Esophagus muscularis mucosa (tissue), 4 donors: ENCODE measurements around the gene ANGPT4. TPM values are rescaled to one million over a fixed set of nuclear protein-coding genes. Genes with fewer than 3 reads are reported as not detected.

Experiments used
- DNase-seq: peaks from one replicate; pipeline ENCODE4 v3.0.0-alpha.2; 2017; ENCODE audit errors: extremely low spot score
- H3K27ac ChIP-seq, 4 donors: fragments of 200-600 bp; sonication (generic); replicated peaks in 1 of 4; 1 replicate in 3 of 4; 2 replicates in 1 of 4; pipeline ENCODE4 v1.5.1; 2016 to 2019; ENCODE audit warnings: mild to moderate bottlenecking in 1 of 4
- H3K27me3 ChIP-seq, 4 donors: fragments of 200-600 bp; sonication (generic); one replicate each; pipeline versions ENCODE4 v1.5.1 to v1.6.0; 2016 to 2019
- H3K36me3 ChIP-seq, 4 donors: fragments of 200-600 bp; sonication (generic); one replicate each; pipeline ENCODE4 v1.5.1; 2016 to 2019
- H3K4me1 ChIP-seq, 4 donors: fragments of 200-600 bp; sonication (generic); one replicate each; pipeline ENCODE4 v1.5.1; 2016 to 2019
- H3K4me3 ChIP-seq, 4 donors: fragments of 200-600 bp; sonication (generic); 1 replicate in 2 of 4; 2 replicates in 2 of 4; pipeline ENCODE4 v1.5.1; 2016 to 2019; ENCODE audit warnings: mild to moderate bottlenecking in 4 of 4, moderate library complexity in 1 of 4
- H3K9me3 ChIP-seq, 4 donors: fragments of 200-600 bp; sonication (generic); 1 replicate in 3 of 4; 2 replicates in 1 of 4; pipeline ENCODE4 v1.5.1; 2016 to 2019
- CTCF ChIP-seq, 3 experiments: fragments of 200-600 bp in 2 of 3; fragments of 450-650 bp in 1 of 3; sonication (generic) in 2 of 3; IDR thresholded peaks; one replicate each; pipeline ENCODE4 v1.5.1; 2017 to 2019; ENCODE audit warnings: antibody characterized with exemption in 3 of 3, mild to moderate bottlenecking in 2 of 3, moderate library complexity in 1 of 3
- EP300 ChIP-seq: sonication (generic); formaldehyde crosslinking; IDR thresholded peaks from one replicate; pipeline ENCODE4 v1.6.1; 2017; ENCODE audit warnings: antibody characterized with exemption
- POLR2A ChIP-seq: fragments of 450-650 bp; IDR thresholded peaks from one replicate; pipeline ENCODE4 v1.6.1; 2017; ENCODE audit warnings: antibody characterized with exemption, moderate library complexity, mild to moderate bottlenecking, low read depth
- POLR2AphosphoS5 ChIP-seq, 2 donors: sonication (generic); formaldehyde crosslinking; IDR thresholded peaks; one replicate each; pipeline ENCODE4 v1.6.1; 2017; ENCODE audit warnings: antibody characterized with exemption in 2 of 2
- WGBS: methylation state at CpG from one replicate; pipeline ENCODE4 v1.1.5; 2018; 5-methylcytosine and 5-hydroxymethylcytosine counted together
- intact Hi-C: fragments of 100-400 bp; cut with DNase I; formaldehyde crosslinking; loops from one replicate; pipeline ENCODE4 v1.15.1; 2023
- total RNA-seq, 4 donors: library from RNA; depleted of rRNA; stranded (reverse); fragments of >200 nt; gene quantifications; one replicate each; pipeline versions ENCODE4 v1.1.0 to v1.2.1, GENCODE V29; 2016

Gene ANGPT4
- total RNA-seq, 4 donors from 2014 or later, result under 0.01 to 0.46 (median 0.13) TPM; not detected in 1

DNA sequence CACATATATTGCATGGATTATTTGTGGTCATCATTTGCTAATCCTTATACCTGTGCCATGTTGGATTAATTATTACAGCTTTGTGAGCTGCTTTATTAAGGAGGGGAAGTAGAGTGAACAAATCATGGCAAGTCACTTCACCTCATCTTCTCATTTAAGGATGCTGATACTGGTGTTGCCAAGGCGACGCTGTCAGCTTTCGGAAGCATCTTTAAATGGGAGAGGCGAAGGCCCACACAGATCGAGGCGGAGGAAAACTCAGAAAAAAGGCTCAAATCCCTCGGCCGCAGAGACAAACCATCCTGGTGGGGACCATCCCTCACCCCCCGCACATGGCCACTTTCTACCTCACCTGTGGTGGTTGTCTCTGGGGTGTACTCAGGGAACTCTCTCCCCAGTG is 47.9 kb downstream of the ANGPT4 start:
- intact Hi-C loops, result no loop called here

DNA sequence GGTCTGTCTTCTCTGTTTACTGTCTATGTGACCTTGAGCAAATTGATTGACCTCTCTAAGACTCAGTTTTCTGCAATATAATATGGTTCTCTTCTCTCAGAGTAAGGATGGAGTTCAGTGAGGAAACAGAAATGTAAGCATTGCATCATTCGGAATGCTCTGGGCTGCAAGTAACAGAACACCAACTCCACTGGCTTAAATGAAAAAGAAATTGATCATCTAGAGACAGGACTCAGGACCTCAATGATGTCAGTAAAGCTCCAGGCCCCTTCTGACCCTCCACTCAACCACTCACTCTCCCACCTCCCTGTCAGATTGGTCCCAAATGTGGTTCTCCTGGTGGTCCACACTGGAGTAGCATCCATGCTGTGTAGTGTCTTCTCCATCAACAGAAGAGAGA is 50.7 kb downstream of the ANGPT4 start:
- peaks cover 0 to 3% (median 0%) of the 10 kb centered on the region in 4 donors for H3K9me3 ChIP-seq
- H3K36me3 ChIP-seq, result no peaks in the 10 kb centered on the region
- no peak for DNase-seq
- peaks cover 0 to 14% (median 0%) of the 10 kb centered on the region in 4 donors for H3K27me3 ChIP-seq
- intact Hi-C loops, result no loop called here
- 83% methylated on average over 1 of the region's 1 CpG for WGBS
- no peak for TF ChIP-seq POLR2A
- no peak for TF ChIP-seq POLR2AphosphoS5 (IDR thresholded peaks at IDR 0.05)
- no peak for TF ChIP-seq CTCF (IDR thresholded peaks at IDR 0.05)
- TF ChIP-seq EP300, result no peak
- no peaks in the 10 kb centered on the region for H3K4me1 ChIP-seq
- H3K4me3 ChIP-seq, result no peak overlapping the region
- no peak overlapping the region for H3K27ac ChIP-seq

More for the DNA sequence above, 47.9 kb downstream of the ANGPT4 start:
- H3K9me3 ChIP-seq, result peaks cover 0 to 3% (median 0%) of the 10 kb centered on the region in 4 donors
- no peaks in the 10 kb centered on the region for H3K4me1 ChIP-seq
- H3K27ac ChIP-seq, result no peak overlapping the region
- 88% methylated on average over 9 of the region's 9 CpGs for WGBS
- DNase-seq, result no peak
- no peaks in the 10 kb centered on the region for H3K36me3 ChIP-seq
- H3K4me3 ChIP-seq, result no peak overlapping the region
- TF ChIP-seq CTCF (IDR thresholded peaks at IDR 0.05), result no peak
- no peak for TF ChIP-seq EP300
- no peak for TF ChIP-seq POLR2AphosphoS5 (IDR thresholded peaks at IDR 0.05)
- TF ChIP-seq POLR2A, result no peak
- H3K27me3 ChIP-seq, result peaks cover 0 to 41% (median 0%) of the 10 kb centered on the region in 4 donors

DNA sequence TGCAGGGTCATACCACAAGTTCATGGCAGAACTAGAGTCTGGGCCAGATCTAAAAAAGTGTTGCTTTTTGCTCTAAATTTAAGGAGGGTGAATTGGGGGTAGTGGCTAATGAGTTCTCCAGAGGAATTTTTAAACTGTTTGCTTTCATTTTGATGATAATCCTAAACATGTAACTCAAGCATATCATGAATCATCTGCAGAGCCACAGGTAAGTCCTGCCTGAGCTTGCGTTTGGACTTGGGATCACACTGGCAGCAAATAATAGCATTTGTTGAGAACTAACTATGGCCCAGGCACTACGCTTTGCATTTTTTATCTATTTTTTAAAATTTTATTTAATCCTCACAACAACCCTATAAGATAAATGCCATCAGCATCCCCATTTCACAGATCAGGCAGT is 55.2 kb downstream of the ANGPT4 start:
- Histone ChIP-seq H3K4me1 (no peaks in the 10 kb centered on the region), H3K9me3 (peaks cover 0 to 3% (median 0%) of the 10 kb centered on the region in 4 donors), H3K27ac (no peak overlapping the region), H3K4me3 (no peak overlapping the region), H3K36me3 (no peaks in the 10 kb centered on the region), H3K27me3 (no peaks in the 10 kb centered on the region)
- DNase-seq, result no peak
- intact Hi-C loops, result no loop called here
- 94% methylated on average over 2 of the region's 2 CpGs for WGBS
- no peak for TF ChIP-seq POLR2AphosphoS5 (IDR thresholded peaks at IDR 0.05)
- no peak for TF ChIP-seq CTCF (IDR thresholded peaks at IDR 0.05)

- H3K27ac ChIP-seq, result no peak overlapping the region
- no peak for DNase-seq
- TF ChIP-seq EP300 (no peak), POLR2AphosphoS5 (IDR thresholded peaks at IDR 0.05) (no peak), POLR2A (no peak), CTCF (IDR thresholded peaks at IDR 0.05) (no peak)
- no peaks in the 10 kb centered on the region for H3K9me3 ChIP-seq
- no peak overlapping the region for H3K4me3 ChIP-seq
- no peaks in the 10 kb centered on the region for H3K27me3 ChIP-seq
- no peaks in the 10 kb centered on the region for H3K36me3 ChIP-seq
- no peaks in the 10 kb centered on the region for H3K4me1 ChIP-seq
- intact Hi-C loops, result no loop called here
- WGBS, result 33% methylated on average over 2 of the region's 3 CpGs
Observed at GRCh38 chr20:859751-860231, 56.3 kb downstream of the ANGPT4 start.

GRCh38 chr20:858011-858410 is 58.1 kb downstream of the ANGPT4 start:
- Histone ChIP-seq H3K4me3 (no peak overlapping the region), H3K27me3 (no peaks in the 10 kb centered on the region), H3K27ac (no peak overlapping the region), H3K36me3 (no peaks in the 10 kb centered on the region), H3K4me1 (no peaks in the 10 kb centered on the region), H3K9me3 (no peaks in the 10 kb centered on the region)
- intact Hi-C loops, result no loop called here
- 88% methylated on average over 6 of the region's 6 CpGs for WGBS
- no peak for DNase-seq
- TF ChIP-seq POLR2AphosphoS5 (IDR thresholded peaks at IDR 0.05) (no peak), POLR2A (no peak), EP300 (no peak), CTCF (IDR thresholded peaks at IDR 0.05) (no peak)
